ENCODE results near the gene LHFPL5. TPM values are rescaled to one million over a fixed set of nuclear protein-coding genes. Genes with fewer than 3 reads are reported as not detected.

The LHFPL5 gene
- total RNA-seq, 1 experiment from 2014 or later = not detected

GRCh38 chr6:35769211-35769610 lies 35.9 kb upstream of the LHFPL5 start:
- Mint-ChIP-seq H3K27me3 (ENCODE audit: insufficient read depth, unreplicated experiment) (peaks cover 23% of the 10 kb centered on the region), H3K27ac (ENCODE audit: low read depth, unreplicated experiment) (no peak overlapping the region), H3K9me3 (ENCODE audit: unreplicated experiment) (no peaks in the 10 kb centered on the region), H3K4me3 (ENCODE audit: unreplicated experiment) (no peak overlapping the region), H3K4me1 (ENCODE audit: insufficient read depth, unreplicated experiment) (no peaks in the 10 kb centered on the region), H3K36me3 (ENCODE audit: insufficient read depth, unreplicated experiment) (no peaks in the 10 kb centered on the region)
- intact Hi-C loops (cut with micrococcal nuclease) = no loop called here
- ChIA-PET POLR2A (interaction anchor here (0.6 to 0.8 kb wide), 2 partner anchors 13 to 199 kb away, joined by 3 read pairs; no protein-coding TSS in a partner anchor), CTCF (interaction anchor here (0.7 to 1.1 kb wide), 2 partner anchors 9 to 10 kb away, joined by 3 read pairs; no protein-coding TSS in a partner anchor)
- TF ChIP-seq, protein P1, sequence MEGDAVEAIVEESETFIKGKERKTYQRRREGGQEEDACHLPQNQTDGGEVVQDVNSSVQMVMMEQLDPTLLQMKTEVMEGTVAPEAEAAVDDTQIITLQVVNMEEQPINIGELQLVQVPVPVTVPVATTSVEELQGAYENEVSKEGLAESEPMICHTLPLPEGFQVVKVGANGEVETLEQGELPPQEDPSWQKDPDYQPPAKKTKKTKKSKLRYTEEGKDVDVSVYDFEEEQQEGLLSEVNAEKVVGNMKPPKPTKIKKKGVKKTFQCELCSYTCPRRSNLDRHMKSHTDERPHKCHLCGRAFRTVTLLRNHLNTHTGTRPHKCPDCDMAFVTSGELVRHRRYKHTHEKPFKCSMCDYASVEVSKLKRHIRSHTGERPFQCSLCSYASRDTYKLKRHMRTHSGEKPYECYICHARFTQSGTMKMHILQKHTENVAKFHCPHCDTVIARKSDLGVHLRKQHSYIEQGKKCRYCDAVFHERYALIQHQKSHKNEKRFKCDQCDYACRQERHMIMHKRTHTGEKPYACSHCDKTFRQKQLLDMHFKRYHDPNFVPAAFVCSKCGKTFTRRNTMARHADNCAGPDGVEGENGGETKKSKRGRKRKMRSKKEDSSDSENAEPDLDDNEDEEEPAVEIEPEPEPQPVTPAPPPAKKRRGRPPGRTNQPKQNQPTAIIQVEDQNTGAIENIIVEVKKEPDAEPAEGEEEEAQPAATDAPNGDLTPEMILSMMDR (IDR thresholded peaks at IDR 0.05; ENCODE audit: unreplicated experiment) = no peak
- DNase-seq (ENCODE audit: unreplicated experiment) = no peak
- BruUV-seq (replicated peaks) = no TSS peak

GRCh38 chr6:35771343-35771627 lies 33.9 kb upstream of the LHFPL5 start:
- Mint-ChIP-seq H3K4me1 (ENCODE audit: insufficient read depth, unreplicated experiment) (no peaks in the 10 kb centered on the region), H3K27ac (ENCODE audit: low read depth, unreplicated experiment) (no peak overlapping the region), H3K4me3 (ENCODE audit: unreplicated experiment) (no peak overlapping the region), H3K9me3 (ENCODE audit: unreplicated experiment) (no peaks in the 10 kb centered on the region), H3K36me3 (ENCODE audit: insufficient read depth, unreplicated experiment) (no peaks in the 10 kb centered on the region), H3K27me3 (ENCODE audit: insufficient read depth, unreplicated experiment) (peaks cover 8% of the 10 kb centered on the region)
- no peak for DNase-seq (ENCODE audit: unreplicated experiment)
- ChIA-PET POLR2A (interaction anchor here (0.6 kb wide), 1 partner anchor 180 kb away, joined by 3 read pairs; no protein-coding TSS in a partner anchor), CTCF (interaction anchor here (1.7 kb wide), 1 partner anchor 34 kb away, joined by 4 read pairs; no protein-coding TSS in a partner anchor)
- intact Hi-C loops (cut with micrococcal nuclease) = no loop called here
- TF ChIP-seq, protein P1 (IDR thresholded peaks at IDR 0.05; ENCODE audit: unreplicated experiment) = no peak
- no TSS peak for BruUV-seq (replicated peaks)

GRCh38 chr6:35774116-35774794 lies 30.9 kb upstream of the LHFPL5 start:
- no peaks in the 10 kb centered on the region for H3K9me3 Mint-ChIP-seq (ENCODE audit: unreplicated experiment)
- POLR2A ChIA-PET = no interaction called here
- CTCF ChIA-PET = interaction anchor here (1.1 kb wide), 1 partner anchor 10 kb away, joined by 3 read pairs; no protein-coding TSS in a partner anchor
- peaks cover 17% of the 10 kb centered on the region for H3K4me1 Mint-ChIP-seq (ENCODE audit: insufficient read depth, unreplicated experiment)
- no peak for DNase-seq (ENCODE audit: unreplicated experiment)
- no peak overlapping the region for H3K4me3 Mint-ChIP-seq (ENCODE audit: unreplicated experiment)
- TF ChIP-seq, protein P1 (IDR thresholded peaks at IDR 0.05; ENCODE audit: unreplicated experiment) = no peak
- intact Hi-C loops (cut with micrococcal nuclease) = no loop called here
- H3K27me3 Mint-ChIP-seq (ENCODE audit: insufficient read depth, unreplicated experiment) = peaks cover 13% of the 10 kb centered on the region
- BruUV-seq (replicated peaks) = no TSS peak
- no peak overlapping the region for H3K27ac Mint-ChIP-seq (ENCODE audit: low read depth, unreplicated experiment)
- H3K36me3 Mint-ChIP-seq (ENCODE audit: insufficient read depth, unreplicated experiment) = no peaks in the 10 kb centered on the region

GRCh38 chr6:35775031-35775430 lies 30.1 kb upstream of the LHFPL5 start:
- TF ChIP-seq, protein P1 (IDR thresholded peaks at IDR 0.05; ENCODE audit: unreplicated experiment) = no peak
- H3K9me3 Mint-ChIP-seq (ENCODE audit: unreplicated experiment) = no peaks in the 10 kb centered on the region
- peaks cover 13% of the 10 kb centered on the region for H3K27me3 Mint-ChIP-seq (ENCODE audit: insufficient read depth, unreplicated experiment)
- H3K36me3 Mint-ChIP-seq (ENCODE audit: insufficient read depth, unreplicated experiment) = no peaks in the 10 kb centered on the region
- intact Hi-C loops (cut with micrococcal nuclease) = no loop called here
- no peak overlapping the region for H3K4me3 Mint-ChIP-seq (ENCODE audit: unreplicated experiment)
- BruUV-seq (replicated peaks) = no TSS peak
- peaks cover 17% of the 10 kb centered on the region for H3K4me1 Mint-ChIP-seq (ENCODE audit: insufficient read depth, unreplicated experiment)
- H3K27ac Mint-ChIP-seq (ENCODE audit: low read depth, unreplicated experiment) = no peak overlapping the region
- CTCF ChIA-PET = interaction anchor here (0.5 to 1.2 kb wide), 2 partner anchors 25 to 38 kb away, joined by 3 read pairs; no protein-coding TSS in a partner anchor
- DNase-seq (ENCODE audit: unreplicated experiment) = no peak
- POLR2A ChIA-PET = no interaction called here

All from MCF 10A (cell line).